T-helper 1 cell treated with Interleukin-12 subunit alpha and Interleukin-12 subunit beta and Interleukin-4 antibody, amounts not matched to agents 30 μg/mL and 1 μg/mL, for 36 hours (primary cell): ENCODE data around the gene UCK1.

Experiments used
- H3K27ac Mint-ChIP-seq: one replicate; pipeline ENCODE4 v1.8.0; 2021; ENCODE audit warnings: mild to moderate bottlenecking, mixed read lengths
- H3K27me3 Mint-ChIP-seq: one replicate; pipeline ENCODE4 v1.8.0; 2021; ENCODE audit warnings: low read depth, mixed read lengths
- H3K36me3 Mint-ChIP-seq: one replicate; pipeline ENCODE4 v1.8.0; 2021; ENCODE audit warnings: low read depth, mixed read lengths
- H3K4me1 Mint-ChIP-seq: one replicate; pipeline ENCODE4 v1.8.0; 2021; ENCODE audit warnings: low read depth, mixed read lengths
- H3K4me3 Mint-ChIP-seq: one replicate; pipeline ENCODE4 v1.8.0; 2021; ENCODE audit warnings: mild to moderate bottlenecking, moderate library complexity, mixed read lengths
- H3K9me3 Mint-ChIP-seq: one replicate; pipeline ENCODE4 v1.8.0; 2021; ENCODE audit warnings: mixed read lengths

Gene UCK1

GRCh38 chr9:131530920-131531832, at the start of gene UCK1:
Gene UCK1, minus strand, starts transcription at chr9:131531263. Its CDS starts 89 bp downstream, at chr9:131531174.
- peaks cover 12% of the 10 kb centered on the region for H3K36me3 Mint-ChIP-seq
- H3K9me3 Mint-ChIP-seq, result no peaks in the 10 kb centered on the region
- no peaks in the 10 kb centered on the region for H3K27me3 Mint-ChIP-seq
- H3K4me1 Mint-ChIP-seq, result peaks cover 14% of the 10 kb centered on the region
- peak within 1 kb of the TSS; percentile 77 for H3K4me3 Mint-ChIP-seq
- no peak within 1 kb of the TSS for H3K27ac Mint-ChIP-seq

GRCh38 chr9:131580358-131580757, 49.3 kb upstream of the UCK1 start:
- Mint-ChIP-seq H3K27ac (peak overlapping the region; percentile 49), H3K36me3 (peaks cover 45% of the 10 kb centered on the region), H3K27me3 (no peaks in the 10 kb centered on the region), H3K4me1 (peaks cover 25% of the 10 kb centered on the region), H3K4me3 (no peak overlapping the region), H3K9me3 (no peaks in the 10 kb centered on the region)

- H3K27me3 Mint-ChIP-seq, result no peaks in the 10 kb centered on the region
- H3K27ac Mint-ChIP-seq, result no peak overlapping the region
- peaks cover 20% of the 10 kb centered on the region for H3K4me1 Mint-ChIP-seq
- H3K9me3 Mint-ChIP-seq, result no peaks in the 10 kb centered on the region
- H3K4me3 Mint-ChIP-seq, result no peak overlapping the region
- peaks cover 41% of the 10 kb centered on the region for H3K36me3 Mint-ChIP-seq
Observed at GRCh38 chr9:131579789-131580211, 48.7 kb upstream of the UCK1 start.

GRCh38 chr9:131578731-131579504, 47.9 kb upstream of the UCK1 start:
- peak overlapping the region; percentile 48 for H3K4me3 Mint-ChIP-seq
- H3K9me3 Mint-ChIP-seq, result no peaks in the 10 kb centered on the region

GRCh38 chr9:131578021-131578420, 47.0 kb upstream of the UCK1 start:
- H3K36me3 Mint-ChIP-seq, result peaks cover 35% of the 10 kb centered on the region
- H3K27ac Mint-ChIP-seq, result peak overlapping the region; percentile 83
- H3K27me3 Mint-ChIP-seq, result no peaks in the 10 kb centered on the region
- H3K4me1 Mint-ChIP-seq, result peaks cover 14% of the 10 kb centered on the region
- no peak overlapping the region for H3K4me3 Mint-ChIP-seq
- no peaks in the 10 kb centered on the region for H3K9me3 Mint-ChIP-seq

More at GRCh38 chr9:131578731-131579504, 47.9 kb upstream of the UCK1 start:
- Mint-ChIP-seq H3K27me3 (no peaks in the 10 kb centered on the region), H3K36me3 (peaks cover 39% of the 10 kb centered on the region), H3K27ac (peak overlapping the region; percentile 83), H3K4me1 (peaks cover 16% of the 10 kb centered on the region)

GRCh38 chr9:131577005-131578000, 46.2 kb upstream of the UCK1 start:
- Mint-ChIP-seq H3K4me1 (peaks cover 14% of the 10 kb centered on the region), H3K36me3 (peaks cover 37% of the 10 kb centered on the region), H3K4me3 (no peak overlapping the region), H3K27ac (no peak overlapping the region), H3K9me3 (no peaks in the 10 kb centered on the region), H3K27me3 (no peaks in the 10 kb centered on the region)

GRCh38 chr9:131575946-131576853, 45.1 kb upstream of the UCK1 start:
- Mint-ChIP-seq H3K4me1 (peaks cover 14% of the 10 kb centered on the region), H3K4me3 (no peak overlapping the region), H3K9me3 (no peaks in the 10 kb centered on the region), H3K27me3 (no peaks in the 10 kb centered on the region), H3K36me3 (peaks cover 33% of the 10 kb centered on the region), H3K27ac (no peak overlapping the region)

GRCh38 chr9:131574730-131575640, 43.9 kb upstream of the UCK1 start:
- Mint-ChIP-seq H3K4me3 (no peak overlapping the region), H3K36me3 (peaks cover 31% of the 10 kb centered on the region)

GRCh38 chr9:131567910-131568309, 36.8 kb upstream of the UCK1 start:
- Mint-ChIP-seq H3K9me3 (no peaks in the 10 kb centered on the region), H3K27ac (no peak overlapping the region), H3K36me3 (peaks cover 29% of the 10 kb centered on the region), H3K4me1 (no peaks in the 10 kb centered on the region), H3K4me3 (no peak overlapping the region), H3K27me3 (no peaks in the 10 kb centered on the region)

More at GRCh38 chr9:131574730-131575640, 43.9 kb upstream of the UCK1 start:
- no peaks in the 10 kb centered on the region for H3K9me3 Mint-ChIP-seq
- H3K27ac Mint-ChIP-seq, result no peak overlapping the region
- peaks cover 14% of the 10 kb centered on the region for H3K4me1 Mint-ChIP-seq
- no peaks in the 10 kb centered on the region for H3K27me3 Mint-ChIP-seq

GRCh38 chr9:131566158-131566557, 35.1 kb upstream of the UCK1 start:
- Mint-ChIP-seq H3K27ac (no peak overlapping the region), H3K9me3 (peaks cover 3% of the 10 kb centered on the region), H3K27me3 (no peaks in the 10 kb centered on the region), H3K4me1 (no peaks in the 10 kb centered on the region), H3K4me3 (no peak overlapping the region), H3K36me3 (peaks cover 23% of the 10 kb centered on the region)

GRCh38 chr9:131565369-131565768, 34.3 kb upstream of the UCK1 start:
- H3K27me3 Mint-ChIP-seq, result no peaks in the 10 kb centered on the region
- H3K36me3 Mint-ChIP-seq, result peaks cover 21% of the 10 kb centered on the region
- no peaks in the 10 kb centered on the region for H3K4me1 Mint-ChIP-seq
- peaks cover 3% of the 10 kb centered on the region for H3K9me3 Mint-ChIP-seq
- no peak overlapping the region for H3K27ac Mint-ChIP-seq
- H3K4me3 Mint-ChIP-seq, result no peak overlapping the region
